ENCODE measurements around the gene EPS8L2. TPM values are rescaled to one million over a fixed set of nuclear protein-coding genes. Genes with fewer than 3 reads are reported as not detected.
A peak's percentile ranks its signal among the peaks of the same experiment; 100 is the strongest.

Gene EPS8L2
- total and polyA plus RNA-seq, 2 of the 13 experiments (the other 11 are each of a cell fraction or from before 2014, with no cell fraction given): 89.3 to 416 TPM

GRCh38 chr11:776561-777287 is 70.7 kb downstream of the EPS8L2 start (continued):
- no peak for TF ChIP-seq ZBTB40 (IDR thresholded peaks at IDR 0.05)
- 0 out of 2 replicates have a peak, but pooled peaks have one; percentile 6 for TF ChIP-seq ZBTB40 (CRISPR knock-in tag; IDR thresholded peaks at IDR 0.05)
- TF ChIP-seq SKI (IDR thresholded peaks at IDR 0.05; ENCODE audit: partially characterized antibody): no peak
- TF ChIP-seq MIER2 (CRISPR knock-in tag; IDR thresholded peaks at IDR 0.05): no peak
- peak; percentile 39; the same call in 1 of the 2 replicates for TF ChIP-seq KDM5B (CRISPR knock-in tag; IDR thresholded peaks at IDR 0.05; ENCODE audit: borderline replicate concordance)
- no peak for TF ChIP-seq ZNF569 (CRISPR knock-in tag; IDR thresholded peaks at IDR 0.05; ENCODE audit: borderline replicate concordance)
- no peak for TF ChIP-seq MTA3 (CRISPR knock-in tag; IDR thresholded peaks at IDR 0.05)
- no peak for TF ChIP-seq PCBP1 (IDR thresholded peaks at IDR 0.05; ENCODE audit: borderline replicate concordance, low read depth, low read length)
- peak; percentile 20; the same call in 1 of the 2 replicates for TF ChIP-seq SALL1 (CRISPR knock-in tag; IDR thresholded peaks at IDR 0.05)
- no peak for TF ChIP-seq BRD4 (CRISPR knock-in tag; IDR thresholded peaks at IDR 0.05)
- no peak for TF ChIP-seq SNAPC2 (CRISPR knock-in tag; IDR thresholded peaks at IDR 0.05)
- TF ChIP-seq HNRNPK (IDR thresholded peaks at IDR 0.05; ENCODE audit: low read depth, low read length, poor library complexity, severe bottlenecking): peak; percentile 92
- no peak for TF ChIP-seq GATAD2A (CRISPR knock-in tag; IDR thresholded peaks at IDR 0.05)
- no peak for TF ChIP-seq ZFYVE20 (CRISPR knock-in tag; IDR thresholded peaks at IDR 0.05; ENCODE audit: borderline replicate concordance, low read depth)
- TF ChIP-seq MEIS1 (CRISPR knock-in tag; IDR thresholded peaks at IDR 0.05; ENCODE audit: borderline replicate concordance): no peak
- no peak for TF ChIP-seq PPARG (CRISPR knock-in tag; conservative IDR thresholded peaks at IDR 0.05)
- no peak for TF ChIP-seq ZBTB26 (CRISPR knock-in tag; IDR thresholded peaks at IDR 0.05; ENCODE audit: borderline replicate concordance)
- TF ChIP-seq ZFP37 (CRISPR knock-in tag; IDR thresholded peaks at IDR 0.05; ENCODE audit: borderline replicate concordance): no peak
- no peak for TF ChIP-seq TSC22D2 (CRISPR knock-in tag; IDR thresholded peaks at IDR 0.05; ENCODE audit: borderline replicate concordance)
- no peak for TF ChIP-seq ZNF546 (CRISPR knock-in tag; conservative IDR thresholded peaks at IDR 0.05)
- no peak for TF ChIP-seq CHCHD3 (CRISPR knock-in tag; IDR thresholded peaks at IDR 0.05)

Data from HepG2 (cell line).